K562 (cell line): Measurements from ENCODE around the gene BTG2. TPM values are rescaled to one million over a fixed set of nuclear protein-coding genes. Genes with fewer than 3 reads are reported as not detected.
A peak's percentile ranks its signal among the peaks of the same experiment; 100 is the strongest.

Experiments used
- ARID1B ChIP-seq: fragments of 450-650 bp; IDR thresholded peaks from 2 replicates; pipeline ENCODE4 v1.6.1; 2016; ENCODE audit warnings: antibody characterized with exemption, mild to moderate bottlenecking, inconsistent platforms
- BACH1 ChIP-seq: fragments of 200-800 bp; sonication (Bioruptor generic); IDR thresholded peaks from 2 replicates; pipeline ENCODE4 v1.6.1; 2016; ENCODE audit warnings: missing genetic modification characterization, missing compliant biosample characterization
- CBFB ChIP-seq: sonication (generic); formaldehyde crosslinking; IDR thresholded peaks from 2 replicates; pipeline ENCODE4 v1.4.0; 2020; ENCODE audit warnings: mild to moderate bottlenecking, missing genetic modification reagents
- COPS2 ChIP-seq: fragments of 450-650 bp; conservative IDR thresholded peaks from 2 replicates; pipeline ENCODE4 v1.6.1; 2016; ENCODE audit warnings: mild to moderate bottlenecking, moderate library complexity
- ETV5 ChIP-seq: sonication (generic); formaldehyde crosslinking; IDR thresholded peaks from 2 replicates; pipeline ENCODE4 v1.4.0; 2020; ENCODE audit warnings: low read depth, mild to moderate bottlenecking, missing genetic modification reagents
- FUS ChIP-seq: fragments of 200-400 bp; formaldehyde crosslinking; optimal IDR thresholded peaks from 2 replicates; pipeline ENCODE3; 2017; ENCODE audit warnings: low read depth, low read length
- GATAD2A ChIP-seq: fragments of 450-650 bp; IDR thresholded peaks from 2 replicates; pipeline ENCODE4 v1.6.1; 2017
- GTF2F1 ChIP-seq: IDR thresholded peaks from 2 replicates; pipeline ENCODE4 v1.6.1; 2011; ENCODE audit warnings: low read depth, low read length, improper control_type of control experiment
- KHSRP ChIP-seq: fragments of 450-650 bp; IDR thresholded peaks from 2 replicates; pipeline ENCODE4 v1.6.1; 2017
- MEF2D ChIP-seq: conservative IDR thresholded peaks from 2 replicates; pipeline ENCODE4 v1.6.1; 2016; ENCODE audit warnings: low read depth, missing genetic modification characterization, missing compliant biosample characterization
- NFRKB ChIP-seq: fragments of 450-650 bp; IDR thresholded peaks from 2 replicates; pipeline ENCODE4 v1.6.1; 2016; ENCODE audit warnings: low read depth
- NRF1 ChIP-seq, 2 experiments: fragments of 450-650 bp; IDR thresholded peaks in 1 of 2; conservative IDR thresholded peaks in 1 of 2; 2 replicates each; pipeline ENCODE4 v1.6.1; 2014; ENCODE audit warnings: mild to moderate bottlenecking in 2 of 2
- PHF21A ChIP-seq: fragments of 450-650 bp; IDR thresholded peaks from 2 replicates; pipeline ENCODE4 v1.6.1; 2017; ENCODE audit warnings: low read depth, borderline replicate concordance
- PHTF2 ChIP-seq: fragments of 250-450 bp; sonication (Bioruptor Pico); IDR thresholded peaks from 2 replicates; pipeline ENCODE4 v1.5.0; 2021; ENCODE audit warnings: mild to moderate bottlenecking
- SMAD4 ChIP-seq: fragments of 250-450 bp; sonication (Bioruptor Pico); conservative IDR thresholded peaks from 2 replicates; pipeline ENCODE4 v1.8.0; 2021; ENCODE audit warnings: inconsistent platforms, mild to moderate bottlenecking, moderate library complexity
- SMARCE1 ChIP-seq: fragments of 450-650 bp; IDR thresholded peaks from 2 replicates; pipeline ENCODE4 v1.7.1; 2016; ENCODE audit warnings: mild to moderate bottlenecking
- TAF9B ChIP-seq: fragments of 450-650 bp; IDR thresholded peaks from 2 replicates; pipeline ENCODE4 v1.6.1; 2018; ENCODE audit warnings: mild to moderate bottlenecking; ENCODE audit not compliant: partially characterized antibody
- ZBTB8A ChIP-seq: fragments of 450-650 bp; IDR thresholded peaks from 2 replicates; pipeline ENCODE4 v1.6.1; 2018; ENCODE audit warnings: mild to moderate bottlenecking, moderate library complexity; ENCODE audit not compliant: partially characterized antibody
- ZNF282 ChIP-seq: sonication (generic); formaldehyde crosslinking; IDR thresholded peaks from 2 replicates; pipeline ENCODE4 v1.8.1; 2023; ENCODE audit warnings: missing genetic modification reagents
- ZNF354B ChIP-seq: fragments of 250-450 bp; sonication (Bioruptor Pico); IDR thresholded peaks from 2 replicates; pipeline ENCODE4 v1.4.0; 2020
- polyA plus RNA-seq, 8 experiments: library from polyadenylated mRNA; depleted of rRNA in 4 of 8; stranded (reverse) in 5 of 8; unstranded in 3 of 8; fragments of >200 nt; fragmentation: Nextera tagmentation in 2 of 8; fragmentation: Illumina TruSeq in 1 of 8; extraction: Ambion mirVana in 2 of 8; extraction: Trizol in 1 of 8; gene quantifications; 2 replicates each; pipeline versions ENCODE4 v1.2.1 to v1.2.3, GENCODE V29; 2011 to 2014; ENCODE audit warnings: inconsistent platforms in 1 of 8, missing spikeins in 1 of 8
- total RNA-seq, 7 experiments: library from RNA; depleted of rRNA in 6 of 7; stranded (reverse); fragments of >200 nt in 6 of 7; fragmentation: Illumina TruSeq in 2 of 7; extraction: Trizol in 2 of 7; gene quantifications; 2 replicates each; pipeline versions ENCODE4 v1.2.1 to v1.2.3, GENCODE V29; 2011 to 2021; ENCODE audit warnings: low replicate concordance in 1 of 7
- TF ChIP-seq, protein P1 (sequence below): sonication (generic); formaldehyde crosslinking; IDR thresholded peaks from 2 replicates; pipeline ENCODE4 v1.8.1; 2023; ENCODE audit warnings: mild to moderate bottlenecking, missing genetic modification reagents
- TF ChIP-seq, protein P2 (sequence below): sonication (generic); formaldehyde crosslinking; IDR thresholded peaks from 2 replicates; pipeline ENCODE4 v1.4.0; 2020; ENCODE audit warnings: mild to moderate bottlenecking, missing genetic modification reagents
- TF ChIP-seq, protein P3 (sequence below): fragments of 450-650 bp; IDR thresholded peaks from 2 replicates; pipeline ENCODE4 v1.6.1; 2017; ENCODE audit warnings: antibody characterized with exemption, mild to moderate bottlenecking

The BTG2 gene
- total and polyA plus RNA-seq, 9 of the 15 experiments (the other 6 are each of a cell fraction or from before 2014, with no cell fraction given): 2.3 to 41.9 (median 8.7) TPM

DNA sequence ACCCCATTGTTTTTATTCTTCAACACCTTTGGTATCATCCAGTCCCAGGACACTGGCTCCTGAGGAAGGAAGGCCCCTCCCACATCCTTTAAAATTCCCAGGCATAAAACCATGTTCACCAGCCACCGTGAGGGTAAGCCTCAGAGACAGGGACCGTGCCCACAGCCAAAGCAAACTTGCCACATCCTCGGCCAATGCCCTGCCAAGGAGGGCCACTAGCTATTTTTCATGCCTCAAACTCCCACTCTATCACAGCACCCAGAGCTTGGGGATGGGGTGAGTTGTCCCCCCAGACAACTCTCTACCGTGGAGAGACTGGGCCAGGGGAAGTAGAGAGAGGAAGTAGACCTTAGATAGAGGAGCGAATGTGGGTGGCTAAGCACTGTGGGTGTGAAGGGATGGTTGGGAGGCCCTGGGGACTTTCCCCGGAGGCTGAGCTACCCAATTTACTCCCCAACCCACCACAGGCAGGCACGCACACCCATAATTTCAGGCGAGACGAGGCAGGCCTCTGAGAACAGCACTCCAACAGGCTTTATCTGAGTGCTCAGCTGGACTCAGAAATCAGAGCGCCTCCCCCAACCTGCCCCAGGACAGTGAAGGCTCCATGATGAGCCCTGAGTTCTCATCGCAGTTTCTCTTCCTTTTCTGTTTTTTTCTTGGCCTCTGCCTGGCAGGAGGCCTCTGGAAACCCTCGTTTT is 15.9 kb upstream of the BTG2 start (continued):
- TF ChIP-seq, protein P1, sequence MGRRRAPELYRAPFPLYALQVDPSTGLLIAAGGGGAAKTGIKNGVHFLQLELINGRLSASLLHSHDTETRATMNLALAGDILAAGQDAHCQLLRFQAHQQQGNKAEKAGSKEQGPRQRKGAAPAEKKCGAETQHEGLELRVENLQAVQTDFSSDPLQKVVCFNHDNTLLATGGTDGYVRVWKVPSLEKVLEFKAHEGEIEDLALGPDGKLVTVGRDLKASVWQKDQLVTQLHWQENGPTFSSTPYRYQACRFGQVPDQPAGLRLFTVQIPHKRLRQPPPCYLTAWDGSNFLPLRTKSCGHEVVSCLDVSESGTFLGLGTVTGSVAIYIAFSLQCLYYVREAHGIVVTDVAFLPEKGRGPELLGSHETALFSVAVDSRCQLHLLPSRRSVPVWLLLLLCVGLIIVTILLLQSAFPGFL: no peak
- TF ChIP-seq PHF21A (peak; percentile 100), CBFB (CRISPR knock-in tag) (no peak), SMAD4 (CRISPR knock-in tag) (peak; percentile 76), ZNF282 (CRISPR knock-in tag) (no peak), COPS2 (no peak), NFRKB (no peak), GATAD2A (peak; percentile 82; the same call in 1 of the 2 replicates), GTF2F1 (no peak), ZBTB8A (no peak), PHTF2 (CRISPR knock-in tag) (no peak), TAF9B (no peak), MEF2D (tag) (peak; percentile 58; the same call in 1 of the 2 replicates), BACH1 (tag) (peak; percentile 70; the same call in 1 of the 2 replicates), SMARCE1 (peak; percentile 76; the same call in 1 of the 2 replicates), ARID1B (peak; percentile 86), ZNF354B (CRISPR knock-in tag) (no peak), KHSRP (no peak), NRF1 (conservative IDR thresholded peaks at IDR 0.05 in 1 of 2, IDR thresholded peaks at IDR 0.05 in 1 of 2) (peak; percentile 30 to 33; a peak in 2 of 4 replicates), FUS (no peak), ETV5 (CRISPR knock-in tag) (peak; percentile 59; the same call in 1 of the 2 replicates)
- TF ChIP-seq, protein P2, sequence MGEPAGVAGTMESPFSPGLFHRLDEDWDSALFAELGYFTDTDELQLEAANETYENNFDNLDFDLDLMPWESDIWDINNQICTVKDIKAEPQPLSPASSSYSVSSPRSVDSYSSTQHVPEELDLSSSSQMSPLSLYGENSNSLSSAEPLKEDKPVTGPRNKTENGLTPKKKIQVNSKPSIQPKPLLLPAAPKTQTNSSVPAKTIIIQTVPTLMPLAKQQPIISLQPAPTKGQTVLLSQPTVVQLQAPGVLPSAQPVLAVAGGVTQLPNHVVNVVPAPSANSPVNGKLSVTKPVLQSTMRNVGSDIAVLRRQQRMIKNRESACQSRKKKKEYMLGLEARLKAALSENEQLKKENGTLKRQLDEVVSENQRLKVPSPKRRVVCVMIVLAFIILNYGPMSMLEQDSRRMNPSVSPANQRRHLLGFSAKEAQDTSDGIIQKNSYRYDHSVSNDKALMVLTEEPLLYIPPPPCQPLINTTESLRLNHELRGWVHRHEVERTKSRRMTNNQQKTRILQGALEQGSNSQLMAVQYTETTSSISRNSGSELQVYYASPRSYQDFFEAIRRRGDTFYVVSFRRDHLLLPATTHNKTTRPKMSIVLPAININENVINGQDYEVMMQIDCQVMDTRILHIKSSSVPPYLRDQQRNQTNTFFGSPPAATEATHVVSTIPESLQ (CRISPR knock-in tag): no peak
- TF ChIP-seq, protein P3, sequence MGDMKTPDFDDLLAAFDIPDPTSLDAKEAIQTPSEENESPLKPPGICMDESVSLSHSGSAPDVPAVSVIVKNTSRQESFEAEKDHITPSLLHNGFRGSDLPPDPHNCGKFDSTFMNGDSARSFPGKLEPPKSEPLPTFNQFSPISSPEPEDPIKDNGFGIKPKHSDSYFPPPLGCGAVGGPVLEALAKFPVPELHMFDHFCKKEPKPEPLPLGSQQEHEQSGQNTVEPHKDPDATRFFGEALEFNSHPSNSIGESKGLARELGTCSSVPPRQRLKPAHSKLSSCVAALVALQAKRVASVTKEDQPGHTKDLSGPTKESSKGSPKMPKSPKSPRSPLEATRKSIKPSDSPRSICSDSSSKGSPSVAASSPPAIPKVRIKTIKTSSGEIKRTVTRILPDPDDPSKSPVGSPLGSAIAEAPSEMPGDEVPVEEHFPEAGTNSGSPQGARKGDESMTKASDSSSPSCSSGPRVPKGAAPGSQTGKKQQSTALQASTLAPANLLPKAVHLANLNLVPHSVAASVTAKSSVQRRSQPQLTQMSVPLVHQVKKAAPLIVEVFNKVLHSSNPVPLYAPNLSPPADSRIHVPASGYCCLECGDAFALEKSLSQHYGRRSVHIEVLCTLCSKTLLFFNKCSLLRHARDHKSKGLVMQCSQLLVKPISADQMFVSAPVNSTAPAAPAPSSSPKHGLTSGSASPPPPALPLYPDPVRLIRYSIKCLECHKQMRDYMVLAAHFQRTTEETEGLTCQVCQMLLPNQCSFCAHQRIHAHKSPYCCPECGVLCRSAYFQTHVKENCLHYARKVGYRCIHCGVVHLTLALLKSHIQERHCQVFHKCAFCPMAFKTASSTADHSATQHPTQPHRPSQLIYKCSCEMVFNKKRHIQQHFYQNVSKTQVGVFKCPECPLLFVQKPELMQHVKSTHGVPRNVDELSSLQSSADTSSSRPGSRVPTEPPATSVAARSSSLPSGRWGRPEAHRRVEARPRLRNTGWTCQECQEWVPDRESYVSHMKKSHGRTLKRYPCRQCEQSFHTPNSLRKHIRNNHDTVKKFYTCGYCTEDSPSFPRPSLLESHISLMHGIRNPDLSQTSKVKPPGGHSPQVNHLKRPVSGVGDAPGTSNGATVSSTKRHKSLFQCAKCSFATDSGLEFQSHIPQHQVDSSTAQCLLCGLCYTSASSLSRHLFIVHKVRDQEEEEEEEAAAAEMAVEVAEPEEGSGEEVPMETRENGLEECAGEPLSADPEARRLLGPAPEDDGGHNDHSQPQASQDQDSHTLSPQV: peak; percentile 72; the same call in 1 of the 2 replicates
